ENCODE results near the gene GLE1. TPM values are rescaled to one million over a fixed set of nuclear protein-coding genes. Genes with fewer than 3 reads are reported as not detected.
"Not testable (repeated sequence)": the region's sequence is repeated elsewhere in the genome, so short reads cannot be mapped to it uniquely, and the experiment has no call there.

The GLE1 gene
- total RNA-seq, 1 donor from 2014 or later = 19.6 TPM

- Mint-ChIP-seq H3K36me3 (ENCODE audit: insufficient read depth) (peaks cover 8% of the 10 kb centered on the region), H3K27ac (peak overlapping the region; percentile 69), H3K9me3 (ENCODE audit: low read depth) (no peaks in the 10 kb centered on the region), H3K4me1 (ENCODE audit: low read depth) (peaks cover 8% of the 10 kb centered on the region), H3K4me3 (ENCODE audit: low read depth) (peak overlapping the region; percentile 100), H3K27me3 (no peaks in the 10 kb centered on the region)
- no peak for DNase-seq (ENCODE audit: low spot score, unreplicated experiment)
- TF ChIP-seq CTCF (IDR thresholded peaks at IDR 0.05; ENCODE audit: unreplicated experiment) = no peak
These were observed 649 bp upstream of the GLE1 start for GRCh38 chr9:128503870-128504269.

GRCh38 chr9:128505414-128505765, 871 bp downstream of the GLE1 start:
- H3K36me3 Mint-ChIP-seq (ENCODE audit: insufficient read depth) = peaks cover 5% of the 10 kb centered on the region
- H3K27ac Mint-ChIP-seq = peak overlapping the region; percentile 99
- DNase-seq (ENCODE audit: low spot score, unreplicated experiment) = no peak
- H3K4me1 Mint-ChIP-seq (ENCODE audit: low read depth) = peaks cover 8% of the 10 kb centered on the region
- peak overlapping the region; percentile 100 for H3K4me3 Mint-ChIP-seq (ENCODE audit: low read depth)
- H3K27me3 Mint-ChIP-seq = no peaks in the 10 kb centered on the region
- TF ChIP-seq CTCF (IDR thresholded peaks at IDR 0.05; ENCODE audit: unreplicated experiment) = no peak
- no peaks in the 10 kb centered on the region for H3K9me3 Mint-ChIP-seq (ENCODE audit: low read depth)

GRCh38 chr9:128505906-128506305, 1.4 kb downstream of the GLE1 start:
- not testable (repeated sequence) for H3K9me3 Mint-ChIP-seq (ENCODE audit: low read depth); H3K27ac Mint-ChIP-seq; DNase-seq (ENCODE audit: low spot score, unreplicated experiment); H3K36me3 Mint-ChIP-seq (ENCODE audit: insufficient read depth); H3K27me3 Mint-ChIP-seq; H3K4me1 Mint-ChIP-seq (ENCODE audit: low read depth)
- H3K4me3 Mint-ChIP-seq (ENCODE audit: low read depth) = peak overlapping the region; percentile 100

- no peak for DNase-seq (ENCODE audit: low spot score, unreplicated experiment)
- H3K27ac Mint-ChIP-seq = no peak overlapping the region
- no peaks in the 10 kb centered on the region for H3K4me1 Mint-ChIP-seq (ENCODE audit: low read depth)
- no peak overlapping the region for H3K4me3 Mint-ChIP-seq (ENCODE audit: low read depth)
- no peaks in the 10 kb centered on the region for H3K9me3 Mint-ChIP-seq (ENCODE audit: low read depth)
- peaks cover 16% of the 10 kb centered on the region for H3K36me3 Mint-ChIP-seq (ENCODE audit: insufficient read depth)
- H3K27me3 Mint-ChIP-seq = no peaks in the 10 kb centered on the region
- TF ChIP-seq CTCF (IDR thresholded peaks at IDR 0.05; ENCODE audit: unreplicated experiment) = no peak
These were observed 8.3 kb downstream of the GLE1 start for GRCh38 chr9:128512820-128513219.

- Mint-ChIP-seq H3K9me3 (ENCODE audit: low read depth) (peaks cover 4% of the 10 kb centered on the region), H3K36me3 (ENCODE audit: insufficient read depth) (peaks cover 27% of the 10 kb centered on the region), H3K27ac (no peak overlapping the region), H3K4me3 (ENCODE audit: low read depth) (no peak overlapping the region), H3K27me3 (no peaks in the 10 kb centered on the region), H3K4me1 (ENCODE audit: low read depth) (no peaks in the 10 kb centered on the region)
- DNase-seq (ENCODE audit: low spot score, unreplicated experiment) = no peak
- no peak for TF ChIP-seq CTCF (IDR thresholded peaks at IDR 0.05; ENCODE audit: unreplicated experiment)
These were observed 17.4 kb downstream of the GLE1 start for GRCh38 chr9:128521956-128522355.

GRCh38 chr9:128523199-128523925, 18.8 kb downstream of the GLE1 start:
- Mint-ChIP-seq H3K36me3 (ENCODE audit: insufficient read depth) (peaks cover 15% of the 10 kb centered on the region), H3K27me3 (no peaks in the 10 kb centered on the region), H3K4me3 (ENCODE audit: low read depth) (no peak overlapping the region), H3K9me3 (ENCODE audit: low read depth) (peaks cover 4% of the 10 kb centered on the region), H3K4me1 (ENCODE audit: low read depth) (no peaks in the 10 kb centered on the region), H3K27ac (no peak overlapping the region)
- TF ChIP-seq CTCF (IDR thresholded peaks at IDR 0.05; ENCODE audit: unreplicated experiment) = no peak
- no peak for DNase-seq (ENCODE audit: low spot score, unreplicated experiment)

All from progenitor cell of endocrine pancreas (in vitro differentiated cells).